ENCODE results near the gene KPNA6. TPM values are rescaled to one million over a fixed set of nuclear protein-coding genes. Genes with fewer than 3 reads are reported as not detected.

Gene KPNA6
- total RNA-seq, 3 donors from 2014 or later (not counting 1 experiment from before 2014, with no cell fraction given): 48.6 to 59.0 (median 52.8) TPM

- DNase-seq: no peak
- no peaks in the 10 kb centered on the region for H3K27me3 Mint-ChIP-seq (ENCODE audit: low read depth in 2 of 2)
Observed at GRCh38 chr1:32208469-32208868, 100.6 kb downstream of the KPNA6 start.

GRCh38 chr1:32208891-32209328, 101.1 kb downstream of the KPNA6 start, which contains the start of gene DCDC2B:
TSS of gene DCDC2B (plus strand) at chr1:32209089. CDS start at chr1:32209094, 5 bp downstream.
- intact Hi-C loops (cut with micrococcal nuclease): no loop called here
- H3K36me3 Mint-ChIP-seq: no peaks in the 10 kb centered on the region
- no peak for TF ChIP-seq CTCF (IDR thresholded peaks at IDR 0.05)

More at GRCh38 chr1:32208469-32208868, 100.6 kb downstream of the KPNA6 start:
- intact Hi-C loops (cut with micrococcal nuclease): no loop called here
- Histone ChIP-seq H3K27me3 (ENCODE audit: control insufficient read depth, insufficient read depth, low read length) (no peaks in the 10 kb centered on the region), H3K4me3 (ENCODE audit: low read length) (no peak overlapping the region), H3K9me3 (ENCODE audit: control insufficient read depth, insufficient read depth, low read length) (no peaks in the 10 kb centered on the region), H3K36me3 (ENCODE audit: control insufficient read depth, insufficient read depth, low read length) (peaks cover 9% of the 10 kb centered on the region), H3K27ac (ENCODE audit: low read length) (no peak overlapping the region), H3K4me1 (ENCODE audit: control insufficient read depth, insufficient read depth, low read length) (peaks cover 28% of the 10 kb centered on the region)
- TF ChIP-seq CTCF (IDR thresholded peaks at IDR 0.05): no peak
- H3K27ac Mint-ChIP-seq: no peak overlapping the region
- ATAC-seq: no peak
- H3K9me3 Mint-ChIP-seq: no peaks in the 10 kb centered on the region
- peaks cover 13 to 25% of the 10 kb centered on the region in 2 donors for H3K4me1 Mint-ChIP-seq
- H3K36me3 Mint-ChIP-seq: no peaks in the 10 kb centered on the region
- WGBS (ENCODE audit: insufficient coverage): 81% methylated on average over 6 of the region's 6 CpGs
- no peak overlapping the region for H3K4me3 Mint-ChIP-seq

GRCh38 chr1:32215629-32216480, 108.0 kb downstream of the KPNA6 start:
- WGBS (ENCODE audit: insufficient coverage): 88% methylated on average over 10 of the region's 10 CpGs

More at GRCh38 chr1:32208891-32209328, 101.1 kb downstream of the KPNA6 start, which contains the start of gene DCDC2B:
- Histone ChIP-seq H3K27ac (ENCODE audit: low read length) (no peak within 1 kb of the TSS), H3K27me3 (ENCODE audit: control insufficient read depth, insufficient read depth, low read length) (no peaks in the 10 kb centered on the region), H3K9me3 (ENCODE audit: control insufficient read depth, insufficient read depth, low read length) (no peaks in the 10 kb centered on the region), H3K4me1 (ENCODE audit: control insufficient read depth, insufficient read depth, low read length) (peaks cover 28% of the 10 kb centered on the region), H3K4me3 (ENCODE audit: low read length) (no peak within 1 kb of the TSS), H3K36me3 (ENCODE audit: control insufficient read depth, insufficient read depth, low read length) (peaks cover 7% of the 10 kb centered on the region)
- Mint-ChIP-seq H3K9me3 (no peaks in the 10 kb centered on the region), H3K4me1 (peaks cover 8 to 20% of the 10 kb centered on the region in 2 donors), H3K27me3 (ENCODE audit: low read depth in 2 of 2) (no peaks in the 10 kb centered on the region), H3K27ac (peak within 1 kb of the TSS in 1 of 2 donors; percentile 56), H3K4me3 (no peak within 1 kb of the TSS)
- no peak for DNase-seq
- ATAC-seq: no peak
- 92% methylated on average over 5 of the region's 5 CpGs for WGBS (ENCODE audit: insufficient coverage)

More at GRCh38 chr1:32215629-32216480, 108.0 kb downstream of the KPNA6 start:
- Mint-ChIP-seq H3K4me3 (no peak overlapping the region), H3K27me3 (ENCODE audit: low read depth in 2 of 2) (no peaks in the 10 kb centered on the region), H3K27ac (no peak overlapping the region), H3K36me3 (no peaks in the 10 kb centered on the region), H3K9me3 (no peaks in the 10 kb centered on the region), H3K4me1 (peaks cover 5% of the 10 kb centered on the region in 2 donors)
- ATAC-seq (peak; percentile 73 to 99 (median 92)), DNase-seq (peak; percentile 35 to 79)
- intact Hi-C loops (cut with micrococcal nuclease): loop anchor here (1.0 to 5.0 kb wide), 2 partner anchors 36 to 198 kb away; partner anchors contain the start of gene LCK
- H3K36me3 ChIP-seq (ENCODE audit: control insufficient read depth, insufficient read depth, low read length): peaks cover 35% of the 10 kb centered on the region
- H3K9me3 ChIP-seq (ENCODE audit: control insufficient read depth, insufficient read depth, low read length): no peaks in the 10 kb centered on the region
- H3K27me3 ChIP-seq (ENCODE audit: control insufficient read depth, insufficient read depth, low read length): no peaks in the 10 kb centered on the region
- no peak overlapping the region for H3K27ac ChIP-seq (ENCODE audit: low read length)
- H3K4me3 ChIP-seq (ENCODE audit: low read length): no peak overlapping the region
- TF ChIP-seq CTCF (IDR thresholded peaks at IDR 0.05): peak; percentile 74
- peaks cover 6% of the 10 kb centered on the region for H3K4me1 ChIP-seq (ENCODE audit: control insufficient read depth, insufficient read depth, low read length)

Measured in natural killer cell (primary cell).